Measurements from ENCODE around the gene CUBN.
A peak's percentile ranks its signal among the peaks of the same experiment; 100 is the strongest.

The CUBN gene

GRCh38 chr10:17154116-17154515 lies 24.5 kb upstream of the CUBN start:
- DNase-seq (ENCODE audit: low read depth): no peak
- H3K4me3 ChIP-seq (ENCODE audit: low read depth, low read length): no peak overlapping the region
- no peak for TF ChIP-seq CTCF (conservative IDR thresholded peaks at IDR 0.05; ENCODE audit: low read depth, low read length)

GRCh38 chr10:17153321-17153720 lies 23.7 kb upstream of the CUBN start:
- no peak for DNase-seq (ENCODE audit: low read depth)
- no peak for TF ChIP-seq CTCF (conservative IDR thresholded peaks at IDR 0.05; ENCODE audit: low read depth, low read length)
- H3K4me3 ChIP-seq (ENCODE audit: low read depth, low read length): no peak overlapping the region

GRCh38 chr10:17151716-17152115 lies 22.1 kb upstream of the CUBN start:
- DNase-seq (ENCODE audit: low read depth): no peak
- H3K4me3 ChIP-seq (ENCODE audit: low read depth, low read length): no peak overlapping the region
- no peak for TF ChIP-seq CTCF (conservative IDR thresholded peaks at IDR 0.05; ENCODE audit: low read depth, low read length)

GRCh38 chr10:17147884-17148489 lies 18.4 kb upstream of the CUBN start:
- no peak overlapping the region for H3K4me3 ChIP-seq (ENCODE audit: low read depth, low read length)
- no peak for TF ChIP-seq CTCF (conservative IDR thresholded peaks at IDR 0.05; ENCODE audit: low read depth, low read length)
- peak; percentile 96 for DNase-seq (ENCODE audit: low read depth)

- TF ChIP-seq CTCF (conservative IDR thresholded peaks at IDR 0.05; ENCODE audit: low read depth, low read length): no peak
- H3K4me3 ChIP-seq (ENCODE audit: low read depth, low read length): no peak overlapping the region
- no peak for DNase-seq (ENCODE audit: low read depth)
Observed at GRCh38 chr10:17146892-17147291, 17.3 kb upstream of the CUBN start.

GRCh38 chr10:17145239-17145638 lies 15.6 kb upstream of the CUBN start:
- no peak overlapping the region for H3K4me3 ChIP-seq (ENCODE audit: low read depth, low read length)
- no peak for TF ChIP-seq CTCF (conservative IDR thresholded peaks at IDR 0.05; ENCODE audit: low read depth, low read length)
- DNase-seq (ENCODE audit: low read depth): no peak

GRCh38 chr10:17144757-17145156 lies 15.1 kb upstream of the CUBN start:
- no peak for DNase-seq (ENCODE audit: low read depth)
- H3K4me3 ChIP-seq (ENCODE audit: low read depth, low read length): no peak overlapping the region

More at GRCh38 chr10:17144757-17145156, 15.1 kb upstream of the CUBN start:
- no peak for TF ChIP-seq CTCF (conservative IDR thresholded peaks at IDR 0.05; ENCODE audit: low read depth, low read length)

Measured in choroid plexus epithelial cell (primary cell).